Measurements from ENCODE around the gene IRS1. TPM values are rescaled to one million over a fixed set of nuclear protein-coding genes. Genes with fewer than 3 reads are reported as not detected.

The IRS1 gene
- total and polyA plus RNA-seq, 2 donors from 2014 or later = 4.5 to 13.4 TPM

DNA sequence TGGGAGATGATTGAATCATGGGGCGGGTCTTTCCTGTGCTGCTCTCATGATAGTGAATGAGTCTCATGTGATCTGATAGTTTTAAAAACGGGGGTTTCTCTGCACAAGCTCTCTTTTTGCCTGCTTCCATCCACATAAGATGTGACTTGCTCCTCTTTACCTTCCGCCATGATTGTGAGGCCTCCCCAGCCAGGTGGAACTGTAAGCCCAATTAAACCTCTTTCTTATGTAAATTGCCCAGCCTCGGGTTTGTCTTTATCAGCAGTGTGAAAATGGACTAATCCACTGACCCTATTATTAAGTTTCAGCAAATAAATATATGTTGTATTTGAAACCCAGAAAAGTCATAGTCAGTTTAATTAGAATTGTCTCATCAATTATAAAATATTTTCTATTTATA is 22.0 kb downstream of the IRS1 start:
- no peak overlapping the region for H3K4me3 ChIP-seq (ENCODE audit: low read length in 3 of 3)
- FAIRE-seq (no peak), DNase-seq (no peak)
- peaks cover 0 to 9% (median 0%) of the 10 kb centered on the region in 3 donors for H3K9me3 ChIP-seq (ENCODE audit: control insufficient read depth in 2 of 3, insufficient read depth in 1 of 3, low read length in 3 of 3)
- intact Hi-C loops (cut with DNase I) = no loop called here
- H3K4me1 ChIP-seq (ENCODE audit: control insufficient read depth in 2 of 3, insufficient read depth in 2 of 3, low read depth in 1 of 3, low read length in 3 of 3) = peaks cover 0 to 5% (median 0%) of the 10 kb centered on the region in 3 donors
- no peaks in the 10 kb centered on the region for H3K36me3 ChIP-seq (ENCODE audit: control insufficient read depth in 2 of 3, insufficient read depth in 3 of 3, low read length in 3 of 3)
- H3K9ac ChIP-seq (ENCODE audit: low read length in 3 of 3) = no peak overlapping the region
- no peaks in the 10 kb centered on the region for H3K27me3 ChIP-seq (ENCODE audit: control insufficient read depth, insufficient read depth, low read length)
- H3K27ac ChIP-seq (ENCODE audit: low read depth in 2 of 2, low read length in 2 of 2) = no peak overlapping the region
- TF ChIP-seq, protein P1, sequence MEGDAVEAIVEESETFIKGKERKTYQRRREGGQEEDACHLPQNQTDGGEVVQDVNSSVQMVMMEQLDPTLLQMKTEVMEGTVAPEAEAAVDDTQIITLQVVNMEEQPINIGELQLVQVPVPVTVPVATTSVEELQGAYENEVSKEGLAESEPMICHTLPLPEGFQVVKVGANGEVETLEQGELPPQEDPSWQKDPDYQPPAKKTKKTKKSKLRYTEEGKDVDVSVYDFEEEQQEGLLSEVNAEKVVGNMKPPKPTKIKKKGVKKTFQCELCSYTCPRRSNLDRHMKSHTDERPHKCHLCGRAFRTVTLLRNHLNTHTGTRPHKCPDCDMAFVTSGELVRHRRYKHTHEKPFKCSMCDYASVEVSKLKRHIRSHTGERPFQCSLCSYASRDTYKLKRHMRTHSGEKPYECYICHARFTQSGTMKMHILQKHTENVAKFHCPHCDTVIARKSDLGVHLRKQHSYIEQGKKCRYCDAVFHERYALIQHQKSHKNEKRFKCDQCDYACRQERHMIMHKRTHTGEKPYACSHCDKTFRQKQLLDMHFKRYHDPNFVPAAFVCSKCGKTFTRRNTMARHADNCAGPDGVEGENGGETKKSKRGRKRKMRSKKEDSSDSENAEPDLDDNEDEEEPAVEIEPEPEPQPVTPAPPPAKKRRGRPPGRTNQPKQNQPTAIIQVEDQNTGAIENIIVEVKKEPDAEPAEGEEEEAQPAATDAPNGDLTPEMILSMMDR (IDR thresholded peaks at IDR 0.05; ENCODE audit: borderline replicate concordance, extremely low read depth, insufficient read depth) = no peak

DNA sequence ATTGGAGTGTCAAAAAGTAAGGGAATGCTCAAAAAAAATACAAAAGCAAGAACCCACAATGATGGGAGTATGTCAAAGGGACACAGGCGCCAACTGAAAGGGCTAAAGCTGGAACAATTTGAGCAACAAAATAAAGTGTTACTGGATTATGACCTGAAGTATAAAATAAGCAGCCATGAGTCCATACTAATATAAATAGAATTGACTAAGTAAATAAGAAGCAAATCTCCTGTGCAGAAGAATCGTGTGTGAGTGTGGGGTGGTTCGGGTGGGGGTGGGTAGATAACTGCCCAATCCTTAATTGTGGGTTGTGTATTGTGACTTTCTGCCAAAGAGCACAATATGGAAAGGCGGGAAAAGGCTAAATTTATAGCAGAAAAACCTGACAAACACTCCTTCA is 23.5 kb downstream of the IRS1 start:
- H3K4me3 ChIP-seq (ENCODE audit: low read length in 3 of 3) = no peak overlapping the region

DNA sequence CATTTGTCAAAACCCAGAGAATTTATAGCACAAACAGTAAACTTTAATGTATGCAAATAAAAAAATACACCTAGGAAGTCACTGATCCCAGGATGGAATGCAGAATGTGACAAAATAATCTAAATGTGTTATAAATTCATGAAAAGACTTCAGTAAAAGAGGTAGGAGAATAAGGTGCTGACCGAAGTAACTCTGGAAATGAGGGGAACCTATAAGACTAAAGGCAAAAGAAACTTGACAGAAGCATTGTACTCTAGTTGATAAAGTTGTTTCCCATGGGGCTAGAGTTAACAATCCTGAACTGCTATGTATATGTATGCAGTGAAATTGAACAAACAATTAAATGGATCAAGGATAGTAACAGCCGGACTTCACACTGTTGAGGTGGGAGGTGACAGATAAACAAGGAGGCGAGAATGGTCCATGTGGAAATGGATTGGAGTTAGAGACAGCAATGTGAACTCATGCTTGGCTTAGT is 24.5 kb downstream of the IRS1 start:
- Histone ChIP-seq H3K36me3 (ENCODE audit: control insufficient read depth in 2 of 3, insufficient read depth in 3 of 3, low read length in 3 of 3) (no peaks in the 10 kb centered on the region), H3K9me3 (ENCODE audit: control insufficient read depth in 2 of 3, insufficient read depth in 1 of 3, low read length in 3 of 3) (peaks cover 0 to 9% (median 0%) of the 10 kb centered on the region in 3 donors), H3K4me1 (ENCODE audit: control insufficient read depth in 2 of 3, insufficient read depth in 2 of 3, low read depth in 1 of 3, low read length in 3 of 3) (peaks cover 0 to 5% (median 5%) of the 10 kb centered on the region in 3 donors), H3K27ac (ENCODE audit: low read depth in 2 of 2, low read length in 2 of 2) (no peak overlapping the region), H3K27me3 (ENCODE audit: control insufficient read depth, insufficient read depth, low read length) (no peaks in the 10 kb centered on the region), H3K9ac (ENCODE audit: low read length in 3 of 3) (no peak overlapping the region), H3K4me3 (ENCODE audit: low read length in 3 of 3) (no peak overlapping the region)
- FAIRE-seq (no peak), DNase-seq (no peak)
- intact Hi-C loops (cut with DNase I) = no loop called here
- TF ChIP-seq, protein P1 (IDR thresholded peaks at IDR 0.05; ENCODE audit: borderline replicate concordance, extremely low read depth, insufficient read depth) = no peak

More for the DNA sequence above, 23.5 kb downstream of the IRS1 start:
- H3K27me3 ChIP-seq (ENCODE audit: control insufficient read depth, insufficient read depth, low read length) = no peaks in the 10 kb centered on the region
- H3K9me3 ChIP-seq (ENCODE audit: control insufficient read depth in 2 of 3, insufficient read depth in 1 of 3, low read length in 3 of 3) = peaks cover 0 to 9% (median 0%) of the 10 kb centered on the region in 3 donors
- no peak overlapping the region for H3K9ac ChIP-seq (ENCODE audit: low read length in 3 of 3)
- no peaks in the 10 kb centered on the region for H3K36me3 ChIP-seq (ENCODE audit: control insufficient read depth in 2 of 3, insufficient read depth in 3 of 3, low read length in 3 of 3)
- no peak for DNase-seq
- intact Hi-C loops (cut with DNase I) = no loop called here
- TF ChIP-seq, protein P1 (IDR thresholded peaks at IDR 0.05; ENCODE audit: borderline replicate concordance, extremely low read depth, insufficient read depth) = no peak
- no peak for FAIRE-seq
- H3K4me1 ChIP-seq (ENCODE audit: control insufficient read depth in 2 of 3, insufficient read depth in 2 of 3, low read depth in 1 of 3, low read length in 3 of 3) = peaks cover 0 to 5% (median 5%) of the 10 kb centered on the region in 3 donors
- H3K27ac ChIP-seq (ENCODE audit: low read depth in 2 of 2, low read length in 2 of 2) = no peak overlapping the region

DNA sequence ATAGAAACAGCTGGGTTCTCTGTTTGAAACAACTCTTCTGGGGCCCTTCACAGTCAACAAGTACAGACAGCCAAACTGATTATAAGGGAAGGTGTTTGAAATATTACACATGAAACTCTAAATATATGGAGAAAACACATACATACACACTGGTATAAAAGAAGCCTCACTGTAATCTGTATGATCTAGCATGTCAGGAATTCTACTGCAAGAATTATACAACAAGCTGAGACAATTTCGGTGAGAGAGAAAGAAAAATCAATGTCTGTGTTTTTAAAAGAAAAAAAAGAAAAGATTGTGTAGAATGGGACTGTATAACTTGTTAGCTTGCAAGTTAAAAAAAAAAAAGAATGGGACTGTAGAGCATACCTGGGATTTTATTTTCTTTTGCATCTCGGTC is 26.3 kb downstream of the IRS1 start:
- no peak overlapping the region for H3K9ac ChIP-seq (ENCODE audit: low read length in 3 of 3)
- no peak for FAIRE-seq
- H3K9me3 ChIP-seq (ENCODE audit: control insufficient read depth in 2 of 3, insufficient read depth in 1 of 3, low read length in 3 of 3) = peaks cover 0 to 9% (median 0%) of the 10 kb centered on the region in 3 donors
- no peak overlapping the region for H3K4me3 ChIP-seq (ENCODE audit: low read length in 3 of 3)
- no peak overlapping the region for H3K27ac ChIP-seq (ENCODE audit: low read depth in 2 of 2, low read length in 2 of 2)
- H3K4me1 ChIP-seq (ENCODE audit: control insufficient read depth in 2 of 3, insufficient read depth in 2 of 3, low read depth in 1 of 3, low read length in 3 of 3) = peaks cover 0 to 5% (median 5%) of the 10 kb centered on the region in 3 donors
- H3K36me3 ChIP-seq (ENCODE audit: control insufficient read depth in 2 of 3, insufficient read depth in 3 of 3, low read length in 3 of 3) = no peaks in the 10 kb centered on the region
- no peak for DNase-seq
- intact Hi-C loops (cut with DNase I) = no loop called here
- TF ChIP-seq, protein P1 (IDR thresholded peaks at IDR 0.05; ENCODE audit: borderline replicate concordance, extremely low read depth, insufficient read depth) = no peak
- H3K27me3 ChIP-seq (ENCODE audit: control insufficient read depth, insufficient read depth, low read length) = no peaks in the 10 kb centered on the region
